Heart left ventricle (tissue), 13 donors: ENCODE data around the gene FAU.

ENCODE experiments used
- POLR2A ChIP-seq, 2 donors: fragments of 450-650 bp; IDR thresholded peaks; one replicate each; pipeline ENCODE4 v1.6.1; 2017; ENCODE audit warnings: antibody characterized with exemption in 2 of 2, mild to moderate bottlenecking in 2 of 2, moderate library complexity in 2 of 2
- TF ChIP-seq, protein P1 (sequence below), 12 donors: fragments of 200-600 bp; sonication (generic) in 4 of 12; IDR thresholded peaks; one replicate each; pipeline versions ENCODE4 v1.5.0 to v1.8.0; 2018 to 2022; ENCODE audit warnings: antibody characterized with exemption in 12 of 12, mild to moderate bottlenecking in 5 of 12
- donor health status: ischemic (EF 13 %, LVEDD 7.1; RV severe dilation, severe dysfunction).
- donor health status: DM: no; HTN: yes; CAD: no.
- donor health status: DM: no; HTN: no; CAD: no.
- donor health status: ischemic (EF 25% LVEDD 6.9; RV normal size, moderate dysfunction).
- donor health status: ischemic (EF 25% LVEDD 5.7; RV mildly dilated, moderate dysfunction).
- donor health status: ischemic (EF 35%, LVEDD 5.7; RV mildly dilated, moderate dysfunction).
- donor health status: nonischemic (EF 11% LVEDD 7.7; RV severe dilation, severe dysfunction).
- donor health status: DM: yes; HTN: yes; CAD: no.
- donor health status: PGD.
- donor health status: ischemic (EF 29% LVEDD 5.4; RV normal size, mild dysfunction).
- donor health status: nonischemic (EF 23%, LVEDD 6.1; RV moderate dilation, normal function).

DNA sequence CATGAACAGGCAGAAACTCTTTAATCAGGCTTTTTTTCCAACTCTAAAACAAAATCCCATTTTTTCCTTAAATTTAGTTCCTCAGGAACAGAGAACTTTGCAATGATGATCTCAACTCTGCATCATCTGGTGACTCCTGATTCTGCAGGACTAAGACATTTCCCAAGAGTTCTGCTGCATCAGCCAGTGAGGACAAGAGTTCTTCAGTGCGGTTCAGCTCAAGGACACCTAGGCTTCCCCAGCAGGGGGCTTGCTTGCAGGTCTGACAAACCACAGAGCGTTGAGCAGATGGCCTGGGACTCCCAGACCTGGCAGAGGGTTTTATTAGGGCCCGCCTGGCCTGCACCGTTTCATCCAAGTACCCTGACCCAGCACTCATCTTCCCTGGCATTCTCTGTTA is 44.5 kb downstream of the FAU start:
- TF ChIP-seq, protein P1, sequence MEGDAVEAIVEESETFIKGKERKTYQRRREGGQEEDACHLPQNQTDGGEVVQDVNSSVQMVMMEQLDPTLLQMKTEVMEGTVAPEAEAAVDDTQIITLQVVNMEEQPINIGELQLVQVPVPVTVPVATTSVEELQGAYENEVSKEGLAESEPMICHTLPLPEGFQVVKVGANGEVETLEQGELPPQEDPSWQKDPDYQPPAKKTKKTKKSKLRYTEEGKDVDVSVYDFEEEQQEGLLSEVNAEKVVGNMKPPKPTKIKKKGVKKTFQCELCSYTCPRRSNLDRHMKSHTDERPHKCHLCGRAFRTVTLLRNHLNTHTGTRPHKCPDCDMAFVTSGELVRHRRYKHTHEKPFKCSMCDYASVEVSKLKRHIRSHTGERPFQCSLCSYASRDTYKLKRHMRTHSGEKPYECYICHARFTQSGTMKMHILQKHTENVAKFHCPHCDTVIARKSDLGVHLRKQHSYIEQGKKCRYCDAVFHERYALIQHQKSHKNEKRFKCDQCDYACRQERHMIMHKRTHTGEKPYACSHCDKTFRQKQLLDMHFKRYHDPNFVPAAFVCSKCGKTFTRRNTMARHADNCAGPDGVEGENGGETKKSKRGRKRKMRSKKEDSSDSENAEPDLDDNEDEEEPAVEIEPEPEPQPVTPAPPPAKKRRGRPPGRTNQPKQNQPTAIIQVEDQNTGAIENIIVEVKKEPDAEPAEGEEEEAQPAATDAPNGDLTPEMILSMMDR (IDR thresholded peaks at IDR 0.05) = no peak
- TF ChIP-seq POLR2A (IDR thresholded peaks at IDR 0.05) = no peak
